ENCODE data around the gene ERICH3. TPM values are rescaled to one million over a fixed set of nuclear protein-coding genes. Genes with fewer than 3 reads are reported as not detected.

ERICH3 gene
- total and polyA plus RNA-seq, 2 donors (not counting 1 experiment from before 2014, with no cell fraction given) = 0.17 TPM; not detected in 1

DNA sequence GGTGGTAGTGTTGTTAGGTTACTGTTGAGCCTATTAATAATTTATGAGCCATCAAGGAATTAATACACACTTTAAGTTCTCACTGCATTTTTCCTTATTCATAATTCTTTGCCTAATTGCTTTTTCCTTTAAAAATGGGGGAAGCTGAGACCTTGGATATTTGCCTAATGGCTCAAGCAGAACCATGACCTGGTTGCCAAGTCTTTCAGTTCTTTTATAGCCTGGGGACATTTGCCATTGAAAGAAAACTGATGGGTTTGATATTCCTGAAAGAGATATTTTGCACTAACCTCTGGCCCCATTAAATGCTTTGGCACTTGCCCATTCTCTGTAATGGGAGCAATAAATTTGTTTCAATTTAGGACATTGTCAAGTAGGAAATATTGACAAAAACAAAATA, 142.7 kb downstream of the ERICH3 start:
- H3K4me3 ChIP-seq (replicated peaks in 1 of 4; ENCODE audit: control extremely low read depth in 1 of 4, insufficient read depth in 1 of 4, low read depth in 3 of 4, low read length in 4 of 4) = no peak overlapping the region
- no peaks in the 10 kb centered on the region for H3K4me1 ChIP-seq (ENCODE audit: control insufficient read depth, extremely low read depth, insufficient read depth, low read length)
- H3K27ac ChIP-seq (ENCODE audit: insufficient read depth, low read length) = no peak overlapping the region
- H3K27me3 ChIP-seq (ENCODE audit: control insufficient read depth, insufficient read depth, low read length) = no peaks in the 10 kb centered on the region
- H3K79me2 ChIP-seq (ENCODE audit: control insufficient read depth, insufficient read depth, low read length) = no peaks in the 10 kb centered on the region
- DNase-seq (ENCODE audit: low read depth in 2 of 2) = no peak
- TF ChIP-seq, protein P1, sequence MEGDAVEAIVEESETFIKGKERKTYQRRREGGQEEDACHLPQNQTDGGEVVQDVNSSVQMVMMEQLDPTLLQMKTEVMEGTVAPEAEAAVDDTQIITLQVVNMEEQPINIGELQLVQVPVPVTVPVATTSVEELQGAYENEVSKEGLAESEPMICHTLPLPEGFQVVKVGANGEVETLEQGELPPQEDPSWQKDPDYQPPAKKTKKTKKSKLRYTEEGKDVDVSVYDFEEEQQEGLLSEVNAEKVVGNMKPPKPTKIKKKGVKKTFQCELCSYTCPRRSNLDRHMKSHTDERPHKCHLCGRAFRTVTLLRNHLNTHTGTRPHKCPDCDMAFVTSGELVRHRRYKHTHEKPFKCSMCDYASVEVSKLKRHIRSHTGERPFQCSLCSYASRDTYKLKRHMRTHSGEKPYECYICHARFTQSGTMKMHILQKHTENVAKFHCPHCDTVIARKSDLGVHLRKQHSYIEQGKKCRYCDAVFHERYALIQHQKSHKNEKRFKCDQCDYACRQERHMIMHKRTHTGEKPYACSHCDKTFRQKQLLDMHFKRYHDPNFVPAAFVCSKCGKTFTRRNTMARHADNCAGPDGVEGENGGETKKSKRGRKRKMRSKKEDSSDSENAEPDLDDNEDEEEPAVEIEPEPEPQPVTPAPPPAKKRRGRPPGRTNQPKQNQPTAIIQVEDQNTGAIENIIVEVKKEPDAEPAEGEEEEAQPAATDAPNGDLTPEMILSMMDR (conservative IDR thresholded peaks at IDR 0.05 in 1 of 2, IDR thresholded peaks at IDR 0.05 in 1 of 2; ENCODE audit: low read depth in 1 of 2, low read length in 2 of 2) = no peak
- no peaks in the 10 kb centered on the region for H3K9me3 ChIP-seq (ENCODE audit: control insufficient read depth, insufficient read depth, low read depth, low read length)
- no peaks in the 10 kb centered on the region for H4K20me1 ChIP-seq (ENCODE audit: control insufficient read depth, extremely low read depth, insufficient read depth, low read length)
- H2AFZ ChIP-seq (ENCODE audit: low read length) = no peak overlapping the region
- H3K4me2 ChIP-seq (ENCODE audit: extremely low read depth, insufficient read depth, low read length) = no peak overlapping the region
- no peak overlapping the region for H3K9ac ChIP-seq (ENCODE audit: insufficient read depth, low read length)
- H3K36me3 ChIP-seq (ENCODE audit: control insufficient read depth, insufficient read depth, low read length) = no peaks in the 10 kb centered on the region

DNA sequence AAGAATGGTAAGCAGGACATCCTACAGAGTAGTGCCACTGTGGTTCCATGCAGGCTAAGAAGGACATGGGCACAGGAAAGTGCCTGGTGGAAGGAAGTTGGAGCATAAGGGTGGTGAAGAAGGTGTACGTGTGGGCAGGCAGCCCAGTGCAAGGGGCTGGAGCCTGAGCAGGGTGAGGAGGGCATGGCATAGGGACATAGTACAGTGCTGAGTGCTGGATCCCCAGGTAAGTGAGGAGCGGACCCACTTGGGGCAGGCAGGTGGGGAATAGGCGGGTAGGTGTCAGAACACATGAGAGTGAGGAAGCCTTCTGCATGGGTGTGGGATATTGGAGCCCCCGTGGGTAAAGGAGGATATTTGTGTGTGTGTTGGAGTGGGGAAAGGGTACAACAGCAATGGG, 145.5 kb downstream of the ERICH3 start:
- H3K4me3 ChIP-seq (replicated peaks in 1 of 4; ENCODE audit: control extremely low read depth in 1 of 4, insufficient read depth in 1 of 4, low read depth in 3 of 4, low read length in 4 of 4) = no peak overlapping the region
- H3K79me2 ChIP-seq (ENCODE audit: control insufficient read depth, insufficient read depth, low read length) = no peaks in the 10 kb centered on the region
- no peak overlapping the region for H3K4me2 ChIP-seq (ENCODE audit: extremely low read depth, insufficient read depth, low read length)
- no peak overlapping the region for H2AFZ ChIP-seq (ENCODE audit: low read length)
- H3K36me3 ChIP-seq (ENCODE audit: control insufficient read depth, insufficient read depth, low read length) = no peaks in the 10 kb centered on the region
- H3K27ac ChIP-seq (ENCODE audit: insufficient read depth, low read length) = no peak overlapping the region
- no peaks in the 10 kb centered on the region for H3K4me1 ChIP-seq (ENCODE audit: control insufficient read depth, extremely low read depth, insufficient read depth, low read length)
- no peak overlapping the region for H3K9ac ChIP-seq (ENCODE audit: insufficient read depth, low read length)
- H4K20me1 ChIP-seq (ENCODE audit: control insufficient read depth, extremely low read depth, insufficient read depth, low read length) = no peaks in the 10 kb centered on the region
- no peak for TF ChIP-seq EZH2 (IDR thresholded peaks at IDR 0.05; ENCODE audit: low read length, missing control alignments)
- TF ChIP-seq, protein P1 (conservative IDR thresholded peaks at IDR 0.05 in 1 of 2, IDR thresholded peaks at IDR 0.05 in 1 of 2; ENCODE audit: low read depth in 1 of 2, low read length in 2 of 2) = no peak
- DNase-seq (ENCODE audit: low read depth in 2 of 2) = no peak
- no peaks in the 10 kb centered on the region for H3K9me3 ChIP-seq (ENCODE audit: control insufficient read depth, insufficient read depth, low read depth, low read length)
- no peaks in the 10 kb centered on the region for H3K27me3 ChIP-seq (ENCODE audit: control insufficient read depth, insufficient read depth, low read length)

DNA sequence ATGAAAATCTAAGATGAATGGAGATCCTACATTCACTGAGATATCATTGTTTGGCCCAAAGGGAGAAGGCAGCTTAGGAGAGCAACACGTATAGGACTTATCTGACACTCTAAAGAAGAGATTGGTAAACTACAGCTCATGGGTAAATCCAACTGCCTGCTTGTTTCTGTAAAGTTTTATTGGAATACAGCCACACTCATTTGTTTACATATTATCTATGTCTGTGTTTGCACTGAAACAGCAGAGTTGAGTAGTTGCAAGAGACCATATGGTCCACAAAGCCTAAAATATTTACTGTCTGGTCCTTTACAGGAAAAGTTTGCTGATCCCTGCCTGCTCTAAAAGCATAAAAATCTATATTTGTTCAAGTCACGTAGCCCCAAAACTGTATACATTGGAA, 146.9 kb downstream of the ERICH3 start:
- no peaks in the 10 kb centered on the region for H4K20me1 ChIP-seq (ENCODE audit: control insufficient read depth, extremely low read depth, insufficient read depth, low read length)
- no peak for TF ChIP-seq EZH2 (IDR thresholded peaks at IDR 0.05; ENCODE audit: low read length, missing control alignments)
- TF ChIP-seq, protein P1 (conservative IDR thresholded peaks at IDR 0.05 in 1 of 2, IDR thresholded peaks at IDR 0.05 in 1 of 2; ENCODE audit: low read depth in 1 of 2, low read length in 2 of 2) = no peak
- no peak overlapping the region for H3K4me2 ChIP-seq (ENCODE audit: extremely low read depth, insufficient read depth, low read length)
- H3K27me3 ChIP-seq (ENCODE audit: control insufficient read depth, insufficient read depth, low read length) = no peaks in the 10 kb centered on the region
- H2AFZ ChIP-seq (ENCODE audit: low read length) = no peak overlapping the region
- DNase-seq (ENCODE audit: low read depth in 2 of 2) = no peak
- H3K79me2 ChIP-seq (ENCODE audit: control insufficient read depth, insufficient read depth, low read length) = no peaks in the 10 kb centered on the region
- H3K27ac ChIP-seq (ENCODE audit: insufficient read depth, low read length) = no peak overlapping the region
- H3K9me3 ChIP-seq (ENCODE audit: control insufficient read depth, insufficient read depth, low read depth, low read length) = no peaks in the 10 kb centered on the region
- H3K4me1 ChIP-seq (ENCODE audit: control insufficient read depth, extremely low read depth, insufficient read depth, low read length) = no peaks in the 10 kb centered on the region
- H3K36me3 ChIP-seq (ENCODE audit: control insufficient read depth, insufficient read depth, low read length) = no peaks in the 10 kb centered on the region
- no peak overlapping the region for H3K4me3 ChIP-seq (replicated peaks in 1 of 4; ENCODE audit: control extremely low read depth in 1 of 4, insufficient read depth in 1 of 4, low read depth in 3 of 4, low read length in 4 of 4)
- no peak overlapping the region for H3K9ac ChIP-seq (ENCODE audit: insufficient read depth, low read length)
